ENCODE results near the gene WARS2. TPM values are rescaled to one million over a fixed set of nuclear protein-coding genes. Genes with fewer than 3 reads are reported as not detected.

WARS2 gene
- 10 to 100 TPM; 15.3 to 16.9 TPM for total RNA-seq

DNA sequence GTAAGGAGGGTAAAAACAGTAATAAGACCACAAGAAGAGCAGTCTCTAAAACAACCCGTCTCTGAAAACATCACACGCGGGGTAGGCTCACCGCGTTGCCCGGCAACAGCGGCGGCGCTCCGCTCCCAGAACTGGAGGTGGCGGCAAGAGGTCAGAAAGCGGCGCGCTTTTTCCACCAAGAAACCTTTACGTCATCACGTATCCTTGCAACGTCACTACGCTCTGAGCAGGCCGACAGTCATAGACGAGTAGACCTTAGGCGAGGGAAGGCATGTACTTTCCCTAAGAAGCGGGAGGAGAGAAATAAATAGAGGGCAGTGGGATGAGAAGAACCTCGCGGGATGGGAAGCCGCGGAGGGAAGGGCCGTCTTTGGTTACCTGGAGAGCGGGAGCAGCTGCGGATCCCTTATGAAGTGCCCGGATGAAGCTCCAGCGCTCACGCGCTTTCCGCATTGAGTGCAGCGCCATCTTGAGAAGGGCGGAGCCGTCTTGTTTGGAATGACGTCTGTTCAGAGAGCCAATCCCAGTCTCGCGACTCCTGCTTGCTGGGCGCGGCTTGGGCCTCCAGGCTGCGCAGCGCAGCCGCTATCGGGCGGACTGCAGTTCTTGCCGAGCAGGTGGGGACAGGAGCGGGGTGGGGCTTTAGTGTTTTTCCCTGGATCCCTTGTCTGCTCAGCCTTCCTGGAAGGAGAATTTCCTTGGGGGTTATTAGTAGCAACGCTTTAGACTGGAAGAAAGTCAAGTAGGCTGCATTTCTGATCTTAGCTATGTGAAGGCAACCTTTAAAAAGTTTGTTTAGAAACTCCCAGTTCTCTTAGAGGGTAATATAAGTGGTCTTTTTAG lies at the start of gene WARS2:
Gene WARS2, minus strand, starts transcription at position 477 of the 843 bp plus-strand sequence. Its CDS starts 9 bp downstream, at position 468.

DNA sequence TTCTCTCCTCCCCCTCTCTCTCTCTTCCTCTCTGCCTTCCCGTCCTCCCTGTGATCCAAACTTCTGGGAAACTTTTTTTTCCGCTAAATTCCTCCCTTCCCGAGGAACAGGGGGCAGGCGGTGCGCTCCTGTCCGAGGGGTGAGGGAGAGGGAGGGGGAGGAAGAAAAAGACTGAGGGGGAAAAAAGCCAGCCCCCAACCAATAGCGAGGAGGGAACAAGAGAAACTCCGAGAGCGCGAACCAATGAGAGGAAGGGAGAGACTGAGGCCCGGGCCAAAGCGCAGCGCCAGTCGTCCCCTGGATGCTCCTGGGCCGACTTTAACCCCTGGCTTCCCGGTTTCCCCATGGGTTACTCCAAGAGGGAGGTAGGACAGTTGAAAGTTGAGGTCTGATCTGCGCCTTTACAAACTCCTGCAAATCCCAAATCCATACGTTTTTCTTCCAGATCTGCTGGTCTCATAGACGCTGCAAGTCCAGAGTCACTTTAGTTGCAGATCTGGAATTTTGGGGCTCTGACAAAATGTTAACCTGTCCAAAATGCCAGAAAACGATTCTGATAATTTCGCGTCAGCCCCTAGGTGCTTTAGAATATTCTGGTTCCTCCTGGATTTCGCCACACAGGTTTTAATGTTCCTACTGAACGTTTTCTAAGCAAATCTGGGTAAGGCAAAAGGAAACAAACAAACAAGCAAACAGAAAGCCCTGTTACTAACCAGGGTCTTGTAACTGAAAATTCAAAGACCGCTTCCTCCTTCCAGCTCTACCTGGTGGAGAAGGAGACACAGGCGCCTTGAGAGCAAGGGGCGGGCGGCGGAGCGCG lies 152.1 kb downstream of the WARS2 start, which contains the start of gene TBX15:
Gene TBX15, minus strand, starts transcription at position 158 of the 820 bp plus-strand sequence. CDS start 548 bp downstream, outside the sequence.

Small RNA genes lying within 50 kb of the gene (small RNA-seq; reads per million reads assigned to genes)
- 0 reads per million in 2 donors for gene AL139420.2

Other genes with a start within 250 kb of the WARS2 start
- gene TBX15, start 152.3 kb downstream of the WARS2 start, total RNA-seq: not detected
- gene HAO2, start 228.1 kb upstream of the WARS2 start, total RNA-seq: 1 to 10 TPM in 1 of 2 donors, not detected in 1; 10.0 TPM

All from melanocyte of skin (primary cell).